Activated CD8-positive, alpha-beta memory T cell treated with anti-CD3 and anti-CD28 coated beads for 48 hours (primary cell): ENCODE results near the gene MYO5B.
"Not testable (repeated sequence)": the region's sequence is repeated elsewhere in the genome, so short reads cannot be mapped to it uniquely, and the experiment has no call there.

Source experiments
- DNase-seq, 3 experiments: peaks; one replicate each; pipeline ENCODE4 v3.0.0-alpha.2; 2020; ENCODE audit warnings: low read depth in 2 of 3, low spot score in 2 of 3

MYO5B gene

GRCh38 chr18:50194631-50195532 lies at the start of gene MYO5B:
Gene MYO5B (minus strand): TSS chr18:50195147. CDS start chr18:50194793, 354 bp downstream.
- DNase-seq: no peak

- DNase-seq: not testable (repeated sequence)
Measured at GRCh38 chr18:50241768-50242167, 46.8 kb upstream of the MYO5B start.

- no peak for DNase-seq
Measured at GRCh38 chr18:50240080-50240563, 45.2 kb upstream of the MYO5B start.

- no peak for DNase-seq
Measured at GRCh38 chr18:50232419-50232818, 37.5 kb upstream of the MYO5B start.

GRCh38 chr18:50231621-50232020 lies 36.7 kb upstream of the MYO5B start:
- DNase-seq: no peak

GRCh38 chr18:50220249-50220648 lies 25.3 kb upstream of the MYO5B start:
- not testable (repeated sequence) for DNase-seq

GRCh38 chr18:50218432-50219197 lies 23.7 kb upstream of the MYO5B start:
- no peak for DNase-seq

GRCh38 chr18:50209311-50209710 lies 14.4 kb upstream of the MYO5B start:
- no peak for DNase-seq

GRCh38 chr18:50207722-50208121 lies 12.8 kb upstream of the MYO5B start:
- DNase-seq: no peak

- DNase-seq: no peak
Measured at GRCh38 chr18:50203801-50204604, 9.1 kb upstream of the MYO5B start.

GRCh38 chr18:50201476-50202018 lies 6.6 kb upstream of the MYO5B start:
- DNase-seq: no peak

- DNase-seq: no peak
Measured at GRCh38 chr18:50199921-50200320, 5.0 kb upstream of the MYO5B start.

- no peak for DNase-seq
Measured at GRCh38 chr18:50199346-50199855, 4.5 kb upstream of the MYO5B start.

- DNase-seq: no peak
Measured at GRCh38 chr18:50196261-50196660, 1.3 kb upstream of the MYO5B start.

GRCh38 chr18:50195689-50196088 lies 742 bp upstream of the MYO5B start:
- DNase-seq: no peak

- DNase-seq: no peak
Measured at GRCh38 chr18:50193796-50194630, 934 bp downstream of the MYO5B start.

- no peak for DNase-seq
Measured at GRCh38 chr18:50192995-50193795, 1.8 kb downstream of the MYO5B start.

GRCh38 chr18:50190926-50191325 lies 4.0 kb downstream of the MYO5B start:
- no peak for DNase-seq

- DNase-seq: no peak
Measured at GRCh38 chr18:50190236-50190635, 4.7 kb downstream of the MYO5B start.
